Measurements from ENCODE around the gene MRPS6. TPM values are rescaled to one million over a fixed set of nuclear protein-coding genes. Genes with fewer than 3 reads are reported as not detected.

MRPS6 gene
- total RNA-seq, 4 donors from 2014 or later = 25.4 to 28.0 (median 26.1) TPM

DNA sequence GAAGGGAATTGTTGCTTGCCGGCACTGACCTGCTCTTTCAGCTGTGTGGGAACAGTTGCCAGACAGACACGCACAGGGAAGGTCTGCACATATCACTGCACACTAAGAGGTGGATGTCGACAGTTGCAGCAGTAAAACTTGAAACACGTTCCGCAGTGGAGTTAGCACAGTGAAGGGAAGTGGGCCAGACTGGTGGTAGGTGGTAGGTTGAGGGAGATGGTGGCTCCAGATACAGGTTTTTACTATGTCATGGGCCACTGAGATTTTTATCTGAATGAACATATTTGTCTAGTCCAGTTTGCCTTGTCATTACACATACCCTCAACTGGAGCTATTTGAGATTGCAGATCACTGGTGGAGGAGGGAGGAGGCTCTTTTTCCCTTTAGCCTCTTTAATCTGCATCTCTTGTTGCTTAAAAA lies 13.5 kb downstream of the MRPS6 start:
- ATAC-seq (ENCODE audit: low FRiP score) = no peak
- no peak for DNase-seq (ENCODE audit: low spot score)
- TF ChIP-seq, protein P1, sequence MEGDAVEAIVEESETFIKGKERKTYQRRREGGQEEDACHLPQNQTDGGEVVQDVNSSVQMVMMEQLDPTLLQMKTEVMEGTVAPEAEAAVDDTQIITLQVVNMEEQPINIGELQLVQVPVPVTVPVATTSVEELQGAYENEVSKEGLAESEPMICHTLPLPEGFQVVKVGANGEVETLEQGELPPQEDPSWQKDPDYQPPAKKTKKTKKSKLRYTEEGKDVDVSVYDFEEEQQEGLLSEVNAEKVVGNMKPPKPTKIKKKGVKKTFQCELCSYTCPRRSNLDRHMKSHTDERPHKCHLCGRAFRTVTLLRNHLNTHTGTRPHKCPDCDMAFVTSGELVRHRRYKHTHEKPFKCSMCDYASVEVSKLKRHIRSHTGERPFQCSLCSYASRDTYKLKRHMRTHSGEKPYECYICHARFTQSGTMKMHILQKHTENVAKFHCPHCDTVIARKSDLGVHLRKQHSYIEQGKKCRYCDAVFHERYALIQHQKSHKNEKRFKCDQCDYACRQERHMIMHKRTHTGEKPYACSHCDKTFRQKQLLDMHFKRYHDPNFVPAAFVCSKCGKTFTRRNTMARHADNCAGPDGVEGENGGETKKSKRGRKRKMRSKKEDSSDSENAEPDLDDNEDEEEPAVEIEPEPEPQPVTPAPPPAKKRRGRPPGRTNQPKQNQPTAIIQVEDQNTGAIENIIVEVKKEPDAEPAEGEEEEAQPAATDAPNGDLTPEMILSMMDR (IDR thresholded peaks at IDR 0.05) = no peak

DNA sequence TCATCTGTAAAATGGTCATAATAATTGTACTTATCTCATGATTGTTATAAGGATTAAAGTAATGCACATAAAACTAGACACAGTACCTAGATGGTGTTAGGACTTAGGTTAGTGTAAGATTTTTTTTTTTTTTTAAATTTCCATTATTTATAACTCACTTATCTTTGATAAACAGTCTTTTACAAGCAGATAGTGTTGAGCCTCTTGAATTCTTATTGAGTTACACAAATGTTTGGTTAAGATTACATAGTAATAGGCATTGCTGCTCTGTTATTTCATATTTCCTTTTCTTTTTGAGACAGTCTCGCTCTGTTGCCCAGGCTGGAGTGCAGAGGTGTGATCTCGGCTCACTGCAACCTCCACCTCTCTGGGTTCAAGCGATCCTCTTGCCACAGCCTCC lies 15.4 kb downstream of the MRPS6 start:
- ATAC-seq (ENCODE audit: low FRiP score) (no peak), DNase-seq (ENCODE audit: low spot score) (no peak)
- TF ChIP-seq, protein P1 (IDR thresholded peaks at IDR 0.05) = no peak

DNA sequence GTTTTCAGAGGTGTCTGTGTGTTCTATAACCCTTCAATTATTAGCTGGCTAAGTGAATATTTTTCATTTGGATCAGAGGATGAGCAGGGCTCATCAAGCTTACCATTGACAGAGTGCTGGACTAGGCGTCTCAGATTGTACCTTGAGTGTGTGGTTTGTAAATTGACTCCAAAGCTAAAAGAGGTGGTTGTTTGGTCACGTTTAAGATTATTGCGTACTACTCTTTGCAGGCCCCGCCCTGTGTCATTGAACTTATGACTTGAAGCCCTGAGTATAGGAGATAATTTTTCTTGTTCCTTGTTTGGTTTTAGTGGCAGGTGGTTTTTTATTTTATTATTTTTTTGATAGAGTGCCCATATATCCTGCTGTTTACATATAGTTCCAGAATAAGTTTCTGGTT lies 17.7 kb downstream of the MRPS6 start:
- TF ChIP-seq, protein P1 (IDR thresholded peaks at IDR 0.05) = no peak
- ATAC-seq (ENCODE audit: low FRiP score) (no peak), DNase-seq (ENCODE audit: low spot score) (no peak)

DNA sequence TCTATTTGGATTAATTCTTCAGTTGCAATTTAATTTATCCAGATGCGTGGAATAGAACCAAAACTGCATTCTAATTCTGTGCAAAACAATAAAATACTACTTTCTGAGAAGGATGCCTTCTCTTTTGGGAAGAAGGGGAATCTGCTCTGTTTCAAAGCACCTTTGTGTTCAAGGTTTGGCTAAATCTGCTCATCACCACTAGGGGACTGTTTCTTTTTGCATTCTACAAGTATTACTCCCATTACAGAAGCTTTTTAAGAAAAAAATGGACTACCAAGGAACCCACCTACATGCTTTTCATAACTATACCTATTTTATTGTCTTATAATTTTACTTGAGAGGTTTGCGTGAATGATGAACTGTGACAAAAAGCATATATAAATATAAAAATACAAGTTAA lies 18.2 kb downstream of the MRPS6 start:
- no peak for DNase-seq (ENCODE audit: low spot score)
- TF ChIP-seq, protein P1 (IDR thresholded peaks at IDR 0.05) = no peak
- ATAC-seq (ENCODE audit: low FRiP score) = no peak

DNA sequence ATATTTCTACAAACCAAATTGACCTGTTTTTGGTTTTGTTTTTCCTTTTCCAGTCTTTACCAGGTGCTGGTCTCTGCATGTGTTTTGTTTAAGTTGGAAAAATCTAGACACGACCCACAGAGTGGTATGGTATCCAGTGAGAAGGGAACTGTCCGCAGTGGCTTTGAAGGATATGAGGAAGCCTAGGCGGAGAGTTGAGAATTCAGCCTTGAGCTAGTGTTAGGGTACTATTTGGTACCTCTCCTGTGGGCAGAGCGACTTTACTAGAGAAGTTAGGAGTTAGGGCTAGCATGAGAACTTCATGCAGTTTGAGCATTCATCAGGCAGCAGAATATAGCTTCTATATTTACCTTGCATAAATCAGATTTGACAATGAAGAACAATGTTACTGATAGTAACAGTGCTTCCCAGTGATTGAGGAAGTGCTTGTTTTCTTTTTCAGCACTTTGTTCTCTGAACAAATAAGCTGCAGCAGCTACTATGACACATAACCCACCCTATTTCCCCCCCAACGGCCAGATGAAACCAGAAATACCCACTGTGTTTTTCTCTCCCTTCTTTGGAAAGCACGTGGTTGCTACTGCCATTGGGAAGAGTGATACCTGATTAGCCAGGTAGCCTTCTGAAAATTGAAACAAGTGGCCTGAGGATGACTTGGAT lies 19.0 kb downstream of the MRPS6 start:
- ATAC-seq (ENCODE audit: low FRiP score) (no peak), DNase-seq (ENCODE audit: low spot score) (no peak)
- TF ChIP-seq, protein P1 (IDR thresholded peaks at IDR 0.05) = no peak

GRCh38 chr21:34093083-34093482 lies 19.7 kb downstream of the MRPS6 start:
- ATAC-seq (ENCODE audit: low FRiP score) = no peak
- no peak for DNase-seq (ENCODE audit: low spot score)
- TF ChIP-seq, protein P1 (IDR thresholded peaks at IDR 0.05) = no peak

GRCh38 chr21:34094949-34095348 lies 21.6 kb downstream of the MRPS6 start:
- DNase-seq (ENCODE audit: low spot score) (no peak), ATAC-seq (ENCODE audit: low FRiP score) (no peak)
- TF ChIP-seq, protein P1 (IDR thresholded peaks at IDR 0.05) = no peak
